K562 (cell line): ENCODE results near the gene CLDN11. TPM values are rescaled to one million over a fixed set of nuclear protein-coding genes. Genes with fewer than 3 reads are reported as not detected.

ENCODE experiments used
- ATAC-seq: fragments of 200-7000 bp; cut with Tn5 transposase; 3 replicates; pipeline ENCODE4 v1.9.1; 2020; ENCODE audit warnings: moderate library complexity
- BruUV-seq: library from RNA; stranded (reverse); fragments of 400-500 nt; replicated peaks from 2 replicates; lab custom pipeline; 2021; lab: Mats Ljungman, UMichigan
- CTCF ChIA-PET: fragments of 300-600 bp; formaldehyde crosslinking; extraction: SDS; loops from one replicate; lab custom pipeline; 2021; ENCODE audit warnings: low intra/inter-chr PET ratio; lab: Yijun Ruan, JAX
- POLR2A ChIA-PET: fragments of 300-600, 350-650 bp; sonication (Branson Sonifier 250); formaldehyde crosslinking; extraction: SDS; loops from one replicate; lab custom pipeline; 2021; ENCODE audit warnings: antibody characterized with exemption, inconsistent platforms; lab: Yijun Ruan, JAX
- DNase-seq, 4 experiments: peaks; one replicate each; pipeline versions ENCODE4 v3.0.0 to v3.0.0-alpha.2; 2011 to 2018; ENCODE audit warnings: low spot score in 3 of 4, mixed read lengths in 3 of 4; ENCODE audit errors: extremely low read depth in 1 of 4
- FAIRE-seq: peaks from 2 replicates; lab custom pipeline; 2011; peaks lifted over from hg19 to GRCh38; lab: Jason Lieb, UNC
- H2AFZ ChIP-seq: 2 replicates; pipeline ENCODE4 v1.6.0; 2011; ENCODE audit warnings: low read depth, low read length, control low read depth, inconsistent platforms
- H3K27ac ChIP-seq: fragments of 200-600 bp; 3 replicates; pipeline ENCODE4 v1.8.0; 2011; ENCODE audit warnings: low read depth, mild to moderate bottlenecking, control low read depth, inconsistent platforms, low read length, moderate library complexity, mixed read lengths; ENCODE audit errors: extremely low read depth
- H3K27me3 ChIP-seq, 2 experiments: fragments of 300-600 bp in 1 of 2; 2 replicates in 1 of 2; 3 replicates in 1 of 2; pipeline versions ENCODE4 v1.6.0 to v1.8.0; 2011; ENCODE audit warnings: inconsistent platforms in 2 of 2, low read length in 2 of 2, mild to moderate bottlenecking in 1 of 2, mixed read lengths in 1 of 2, moderate library complexity in 1 of 2; ENCODE audit not compliant: control insufficient read depth in 2 of 2, insufficient read depth in 2 of 2
- H3K36me3 ChIP-seq: fragments of 300-600 bp; 3 replicates; pipeline ENCODE4 v1.8.0; 2011; ENCODE audit warnings: mild to moderate bottlenecking, low read length, inconsistent platforms; ENCODE audit not compliant: control insufficient read depth, insufficient read depth
- H3K4me1 ChIP-seq, 2 experiments: fragments of 200-600 bp in 1 of 2; replicated peaks in 1 of 2; 2 replicates in 1 of 2; 3 replicates in 1 of 2; pipeline versions ENCODE4 v1.5.1 to v1.8.0; 2011; ENCODE audit warnings: inconsistent platforms in 2 of 2, low read length in 2 of 2, mild to moderate bottlenecking in 1 of 2, mixed read lengths in 1 of 2, moderate library complexity in 1 of 2; ENCODE audit not compliant: control insufficient read depth in 2 of 2, insufficient read depth in 2 of 2
- H3K4me2 ChIP-seq: 2 replicates; pipeline ENCODE4 v1.6.1; 2011; ENCODE audit warnings: low read length, control low read depth, inconsistent platforms, mixed read lengths; ENCODE audit not compliant: insufficient read depth
- H3K4me3 ChIP-seq: fragments of 200-600 bp; sonication (generic), shearing (Covaris generic); 2 replicates; pipeline ENCODE4 v1.5.1; 2016; ENCODE audit warnings: control low read depth, inconsistent platforms
- H3K79me2 ChIP-seq: fragments of 200-600 bp; 3 replicates; pipeline ENCODE4 v1.8.0; 2011; ENCODE audit warnings: low read length, inconsistent platforms; ENCODE audit not compliant: control insufficient read depth, insufficient read depth
- H3K9ac ChIP-seq, 2 experiments: 2 replicates each; pipeline versions ENCODE4 v1.6.0 to v1.6.1; 2011; ENCODE audit warnings: low read depth in 2 of 2, low read length in 2 of 2, control low read depth in 1 of 2, inconsistent platforms in 1 of 2, mild to moderate bottlenecking in 1 of 2, mixed read lengths in 1 of 2; ENCODE audit not compliant: insufficient read depth in 1 of 2
- H3K9me1 ChIP-seq: one replicate; pipeline ENCODE4 v1.6.0; 2011; ENCODE audit warnings: inconsistent platforms, mild to moderate bottlenecking, low read length, moderate library complexity; ENCODE audit not compliant: control insufficient read depth, insufficient read depth
- H3K9me3 ChIP-seq: replicated peaks from 2 replicates; pipeline ENCODE4 v1.5.1; 2011; ENCODE audit warnings: low read depth, low read length, inconsistent platforms; ENCODE audit not compliant: control insufficient read depth, insufficient read depth
- H4K20me1 ChIP-seq: replicated peaks from 2 replicates; pipeline ENCODE4 v1.6.1; 2011; ENCODE audit warnings: low read length, inconsistent platforms, mixed read lengths; ENCODE audit not compliant: control insufficient read depth, insufficient read depth
- AFF4 ChIP-seq: sonication (generic); formaldehyde crosslinking; IDR thresholded peaks from 2 replicates; pipeline ENCODE4 v1.8.0; 2023; ENCODE audit warnings: mild to moderate bottlenecking, missing genetic modification reagents
- GABPB1 ChIP-seq: sonication (generic); formaldehyde crosslinking; IDR thresholded peaks from 2 replicates; pipeline ENCODE4 v1.8.0; 2022; ENCODE audit warnings: mild to moderate bottlenecking, missing genetic modification reagents
- HDAC2 ChIP-seq: fragments of 450-650 bp; IDR thresholded peaks from 2 replicates; pipeline ENCODE4 v1.6.1; 2016; ENCODE audit warnings: mild to moderate bottlenecking
- MAFK ChIP-seq: IDR thresholded peaks from 2 replicates; pipeline ENCODE4 v1.6.1; 2011; ENCODE audit warnings: low read length, improper control_type of control experiment
- PCBP2 ChIP-seq: fragments of 200-400 bp; formaldehyde crosslinking; IDR thresholded peaks from 2 replicates; pipeline ENCODE4 v1.6.1; 2018; ENCODE audit warnings: low read length, low read depth, mild to moderate bottlenecking, moderate library complexity; ENCODE audit not compliant: poor library complexity, severe bottlenecking
- RREB1 ChIP-seq: fragments of 250-450 bp; sonication (Bioruptor Pico); IDR thresholded peaks from 2 replicates; pipeline ENCODE4 v1.4.0; 2020
- WGBS: fragments of 100-300 bp; shearing (Covaris generic); methylation state at CpG from one replicate; pipeline ENCODE4 v1.1.6; 2016; ENCODE audit warnings: low coverage, mixed read lengths; ENCODE audit not compliant: insufficient coverage; ENCODE audit errors: missing lambda C conversion rate; 5-methylcytosine and 5-hydroxymethylcytosine counted together
- in situ Hi-C: fragments of 300-500 bp; cut with MboI; formaldehyde crosslinking; loops from 4 replicates; pipeline ENCODE4 v1.15.0; 2018; ENCODE audit warnings: inconsistent platforms, mixed read lengths
- intact Hi-C: fragments of 100-400 bp; cut with micrococcal nuclease; formaldehyde crosslinking; loops from 2 replicates; pipeline ENCODE4 v1.14.2; 2022
- polyA plus RNA-seq, 8 experiments: library from polyadenylated mRNA; depleted of rRNA in 4 of 8; stranded (reverse) in 5 of 8; unstranded in 3 of 8; fragments of >200 nt; fragmentation: Nextera tagmentation in 2 of 8; fragmentation: Illumina TruSeq in 1 of 8; extraction: Ambion mirVana in 2 of 8; extraction: Trizol in 1 of 8; gene quantifications; 2 replicates each; pipeline versions ENCODE4 v1.2.1 to v1.2.3, GENCODE V29; 2011 to 2014; ENCODE audit warnings: inconsistent platforms in 1 of 8, missing spikeins in 1 of 8
- total RNA-seq, 7 experiments: library from RNA; depleted of rRNA in 6 of 7; stranded (reverse); fragments of >200 nt in 6 of 7; fragmentation: Illumina TruSeq in 2 of 7; extraction: Trizol in 2 of 7; gene quantifications; 2 replicates each; pipeline versions ENCODE4 v1.2.1 to v1.2.3, GENCODE V29; 2011 to 2021; ENCODE audit warnings: low replicate concordance in 1 of 7
- TF ChIP-seq, protein P1 (sequence below): IDR thresholded peaks from 2 replicates; pipeline ENCODE4 v1.6.1; 2011; ENCODE audit warnings: borderline replicate concordance, low read depth, mild to moderate bottlenecking, moderate library complexity, low read length; ENCODE audit not compliant: insufficient read depth, poor library complexity, severe bottlenecking

CLDN11 gene
- total and polyA plus RNA-seq, 9 of the 15 experiments (the other 6 are each of a cell fraction or from before 2014, with no cell fraction given), result 0.05 to 0.41 (median 0.18) TPM; not detected in 1

GRCh38 chr3:170426240-170426797, 7.7 kb downstream of the CLDN11 start:
- in situ Hi-C loops, result loop anchor here (10.0 kb wide), 1 partner anchor 268 kb away; no protein-coding TSS in a partner anchor
- POLR2A ChIA-PET, result interaction anchor here (0.6 kb wide), 1 partner anchor 427 kb away, joined by 3 read pairs; no protein-coding TSS in a partner anchor
- peak overlapping the region; percentile 97 for H2AFZ ChIP-seq
- TF ChIP-seq GABPB1 (no peak), AFF4 (CRISPR knock-in tag) (no peak), MAFK (no peak), PCBP2 (no peak), RREB1 (CRISPR knock-in tag) (no peak), HDAC2 (peak; percentile 19; the same call in 1 of the 2 replicates)
- TF ChIP-seq, protein P1, sequence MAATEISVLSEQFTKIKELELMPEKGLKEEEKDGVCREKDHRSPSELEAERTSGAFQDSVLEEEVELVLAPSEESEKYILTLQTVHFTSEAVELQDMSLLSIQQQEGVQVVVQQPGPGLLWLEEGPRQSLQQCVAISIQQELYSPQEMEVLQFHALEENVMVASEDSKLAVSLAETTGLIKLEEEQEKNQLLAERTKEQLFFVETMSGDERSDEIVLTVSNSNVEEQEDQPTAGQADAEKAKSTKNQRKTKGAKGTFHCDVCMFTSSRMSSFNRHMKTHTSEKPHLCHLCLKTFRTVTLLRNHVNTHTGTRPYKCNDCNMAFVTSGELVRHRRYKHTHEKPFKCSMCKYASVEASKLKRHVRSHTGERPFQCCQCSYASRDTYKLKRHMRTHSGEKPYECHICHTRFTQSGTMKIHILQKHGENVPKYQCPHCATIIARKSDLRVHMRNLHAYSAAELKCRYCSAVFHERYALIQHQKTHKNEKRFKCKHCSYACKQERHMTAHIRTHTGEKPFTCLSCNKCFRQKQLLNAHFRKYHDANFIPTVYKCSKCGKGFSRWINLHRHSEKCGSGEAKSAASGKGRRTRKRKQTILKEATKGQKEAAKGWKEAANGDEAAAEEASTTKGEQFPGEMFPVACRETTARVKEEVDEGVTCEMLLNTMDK, result no peak

More at GRCh38 chr3:170426240-170426797, 7.7 kb downstream of the CLDN11 start:
- no peaks in the 10 kb centered on the region for H3K9me3 ChIP-seq
- H3K4me1 ChIP-seq, result peaks cover 7 to 15% of the 10 kb centered on the region in 2 experiments; a peak in 4 of 5 replicates
- no peaks in the 10 kb centered on the region for H3K79me2 ChIP-seq
- H4K20me1 ChIP-seq, result no peaks in the 10 kb centered on the region
- DNase-seq (peak in 1 of 4 experiments; percentile 26), FAIRE-seq (no peak), ATAC-seq (peak; percentile 15; the same call in 2 of the 3 replicates)
- no peaks in the 10 kb centered on the region for H3K27me3 ChIP-seq
- peak overlapping the region; percentile 40; the same call in 1 of the 3 replicates for H3K27ac ChIP-seq
- intact Hi-C loops, result loop anchor here (5.0 kb wide), 1 partner anchor 71 kb away; no protein-coding TSS in a partner anchor
- 49% methylated on average over 2 of the region's 2 CpGs for WGBS
- 0 out of 4 replicates have a peak overlapping the region, but pooled peaks of 1 of the 2 experiments have one; percentile 29 for H3K9ac ChIP-seq
- H3K9me1 ChIP-seq, result no peaks in the 10 kb centered on the region
- H3K36me3 ChIP-seq, result no peaks in the 10 kb centered on the region
- BruUV-seq, result no TSS peak
- CTCF ChIA-PET, result no interaction called here
- no peak overlapping the region for H3K4me3 ChIP-seq
- peak overlapping the region; percentile 49; the same call in 1 of the 2 replicates for H3K4me2 ChIP-seq
